Large intestine (tissue), 3 donors: ENCODE results near the gene HLX. TPM values are rescaled to one million over a fixed set of nuclear protein-coding genes. Genes with fewer than 3 reads are reported as not detected.

Experiments
- DNase-seq, 2 donors: peaks; one replicate each; pipeline versions ENCODE4 v3.0.0 to v3.0.0-alpha.2; 2013
- H3K27ac ChIP-seq: one replicate; pipeline ENCODE4 v1.5.1; 2013; ENCODE audit warnings: low read length
- H3K27me3 ChIP-seq: 2 replicates; pipeline ENCODE4 v1.6.1; 2013; ENCODE audit warnings: low read length; ENCODE audit not compliant: control insufficient read depth, insufficient read depth
- H3K36me3 ChIP-seq: 2 replicates; pipeline ENCODE4 v1.6.1; 2013; ENCODE audit warnings: low read length; ENCODE audit not compliant: control insufficient read depth, insufficient read depth
- H3K4me1 ChIP-seq: one replicate; pipeline ENCODE4 v1.6.1; 2013; ENCODE audit warnings: low read length; ENCODE audit not compliant: control insufficient read depth, insufficient read depth
- H3K4me3 ChIP-seq: one replicate; pipeline ENCODE4 v1.5.1; 2013; ENCODE audit warnings: low read length
- H3K9me3 ChIP-seq: one replicate; pipeline ENCODE4 v1.6.1; 2013; ENCODE audit warnings: mild to moderate bottlenecking, low read depth, low read length, moderate library complexity; ENCODE audit not compliant: control insufficient read depth
- WGBS: methylation state at CpG from one replicate; pipeline ENCODE4 v1.1.5; 2013; ENCODE audit warnings: low lambda C conversion rate; ENCODE audit not compliant: insufficient coverage; 5-methylcytosine and 5-hydroxymethylcytosine counted together
- polyA plus RNA-seq: library from polyadenylated mRNA; unstranded; fragments of 120-200 nt; gene quantifications from one replicate; pipeline ENCODE4 v1.2.1, GENCODE V29; 2013

Gene HLX
- polyA plus RNA-seq, 1 donor, result 15.9 TPM

- WGBS, result 90% methylated on average over 2 of the region's 2 CpGs
- Histone ChIP-seq H3K4me1 (peaks cover 13% of the 10 kb centered on the region), H3K27ac (no peak overlapping the region), H3K9me3 (peaks cover 3% of the 10 kb centered on the region), H3K4me3 (no peak overlapping the region), H3K36me3 (no peaks in the 10 kb centered on the region), H3K27me3 (peaks cover 28% of the 10 kb centered on the region)
- DNase-seq, result no peak
Measured at GRCh38 chr1:220873087-220873486, 6.2 kb upstream of the HLX start.

DNA sequence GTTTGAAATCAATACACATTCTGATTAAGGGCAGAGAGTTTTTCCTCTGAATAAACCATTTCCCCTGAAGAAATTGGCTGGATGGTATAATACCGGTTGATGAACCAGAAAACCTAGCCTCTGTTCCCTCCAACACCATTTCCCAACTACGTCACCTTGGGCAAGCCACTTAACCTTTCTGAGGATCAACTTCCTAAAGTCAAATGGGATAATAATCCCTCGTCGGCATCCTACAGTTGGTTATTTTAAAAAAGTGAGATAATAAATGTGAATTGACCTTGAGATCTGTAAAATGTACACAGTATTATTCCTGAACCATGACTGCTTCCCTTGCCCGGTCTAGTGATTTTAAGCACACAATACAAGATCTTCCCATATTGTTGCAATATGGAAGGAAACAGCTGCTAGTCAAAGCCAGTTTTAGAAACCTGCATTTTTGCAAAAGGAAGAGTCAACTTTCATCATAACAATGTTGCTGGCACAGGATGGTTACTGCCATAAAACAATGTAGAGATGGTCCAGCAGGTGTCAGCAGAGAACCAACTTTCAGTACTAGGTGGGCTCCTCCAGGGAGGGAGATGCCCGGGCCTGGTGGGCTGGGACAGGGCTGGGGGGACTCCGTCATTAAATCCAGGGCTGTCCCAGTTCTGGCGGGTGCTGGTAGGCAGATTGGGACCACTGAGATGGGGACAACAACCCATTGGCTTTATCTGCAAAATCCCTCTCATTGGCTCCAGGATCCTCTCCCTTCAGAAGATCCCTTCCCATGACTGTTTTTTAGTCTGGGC lies 5.2 kb upstream of the HLX start:
- no CpG with 5 or more reads among the region's 8 CpGs for WGBS
- Histone ChIP-seq H3K4me1 (peaks cover 21% of the 10 kb centered on the region), H3K27ac (peak overlapping the region; percentile 26)

GRCh38 chr1:220875260-220875659 lies 4.0 kb upstream of the HLX start:
- no peak overlapping the region for H3K27ac ChIP-seq
- H3K36me3 ChIP-seq, result no peaks in the 10 kb centered on the region
- H3K9me3 ChIP-seq, result peaks cover 9% of the 10 kb centered on the region
- H3K4me3 ChIP-seq, result no peak overlapping the region
- no CpG with 5 or more reads among the region's 1 CpG for WGBS
- H3K27me3 ChIP-seq, result peaks cover 47% of the 10 kb centered on the region
- DNase-seq, result no peak
- H3K4me1 ChIP-seq, result peaks cover 24% of the 10 kb centered on the region

More for the DNA sequence above, 5.2 kb upstream of the HLX start:
- Histone ChIP-seq H3K36me3 (no peaks in the 10 kb centered on the region), H3K4me3 (no peak overlapping the region), H3K9me3 (peaks cover 6% of the 10 kb centered on the region), H3K27me3 (peaks cover 38% of the 10 kb centered on the region)
- peak; percentile 31 to 39 for DNase-seq

DNA sequence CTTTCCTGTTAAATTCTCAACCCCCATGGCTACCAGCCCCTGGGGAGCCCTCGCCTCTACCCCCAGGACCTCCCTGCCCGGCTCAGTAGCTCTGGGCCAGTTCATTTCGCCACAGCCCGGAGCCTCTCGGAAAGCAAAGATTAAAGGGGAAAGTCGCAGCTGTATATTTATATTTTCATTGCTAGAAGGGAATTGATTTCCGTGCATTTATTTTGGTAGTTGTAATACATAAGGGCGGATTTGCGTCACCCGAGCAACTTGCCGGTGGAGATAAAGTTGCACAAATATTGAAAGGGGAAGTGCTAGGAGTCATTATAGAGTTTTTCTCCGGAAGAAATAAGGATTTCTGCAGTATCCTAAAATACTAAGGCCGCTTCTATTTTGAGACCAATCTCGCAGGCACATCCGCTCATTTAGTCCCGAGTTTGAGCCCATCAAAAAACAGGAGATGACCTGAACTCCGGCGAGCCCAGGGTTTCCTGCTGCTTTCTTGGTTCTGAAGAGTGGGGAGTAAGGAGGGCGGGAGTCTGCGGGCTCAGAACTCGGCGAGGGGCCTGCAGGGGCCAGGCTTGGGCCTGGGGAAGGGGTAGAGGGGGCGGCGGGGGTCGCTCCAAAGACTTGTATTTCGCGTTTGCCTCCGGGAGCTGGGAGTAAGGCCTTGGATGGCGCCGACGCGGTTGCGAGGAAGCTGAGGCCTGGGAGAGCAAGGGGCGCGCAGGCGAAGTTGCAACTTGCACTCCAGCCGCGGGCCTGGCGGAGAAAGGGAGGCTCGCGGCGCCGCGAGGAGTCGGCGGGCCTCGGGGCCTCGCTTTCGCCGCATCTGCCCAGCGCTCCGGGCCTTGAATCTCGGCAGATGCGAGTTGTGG lies 2.5 kb upstream of the HLX start:
- H3K36me3 ChIP-seq, result peaks cover under 1% of the 10 kb centered on the region
- WGBS, result 70% methylated on average over 3 of the region's 54 CpGs
- peak in 1 of 2 donors; percentile 31 for DNase-seq
- H3K27me3 ChIP-seq, result peaks cover 61% of the 10 kb centered on the region
- peak overlapping the region; percentile 82 for H3K27ac ChIP-seq
- peaks cover 12% of the 10 kb centered on the region for H3K9me3 ChIP-seq
- H3K4me1 ChIP-seq, result peaks cover 25% of the 10 kb centered on the region
- peak overlapping the region; percentile 24 for H3K4me3 ChIP-seq

DNA sequence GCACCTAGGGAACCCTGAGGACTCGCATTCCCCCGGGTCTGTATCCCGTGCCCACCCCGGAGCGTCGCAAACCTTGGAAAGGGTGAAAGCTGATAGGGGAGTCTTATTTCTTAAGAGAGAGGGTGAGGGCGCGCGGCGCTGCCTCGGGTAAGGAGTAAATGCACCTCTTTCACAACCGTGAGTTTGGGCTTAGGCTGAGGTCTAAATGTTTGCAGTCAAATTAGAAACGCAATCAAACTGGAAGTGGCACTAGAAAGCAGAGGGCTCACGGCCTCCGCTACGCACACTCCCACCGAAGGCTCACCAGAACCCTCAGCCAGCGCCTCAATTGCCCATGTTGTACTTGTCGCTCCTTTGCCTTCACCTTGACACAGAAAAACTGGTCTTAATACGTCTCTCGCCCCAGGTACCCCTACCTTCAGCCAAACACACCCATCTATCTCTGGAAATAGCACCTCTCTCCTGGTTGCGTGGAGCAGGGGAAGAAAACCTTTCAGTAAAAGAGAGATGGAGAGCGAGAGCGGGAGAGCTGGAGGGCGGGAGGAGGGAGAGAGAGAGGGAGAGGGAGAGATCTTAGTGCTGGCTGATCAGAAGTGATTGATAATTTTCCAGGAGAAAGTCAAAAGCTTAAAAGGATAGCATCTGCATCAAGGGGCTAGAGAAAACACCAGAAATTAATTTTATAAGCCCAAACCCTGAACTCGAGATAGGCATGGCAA lies 1.7 kb upstream of the HLX start:
- H3K4me1 ChIP-seq, result peaks cover 25% of the 10 kb centered on the region
- DNase-seq, result no peak
- 90% methylated on average over 3 of the region's 26 CpGs for WGBS

GRCh38 chr1:220878191-220879075 lies 810 bp upstream of the HLX start:
- peak overlapping the region; percentile 82 for H3K27ac ChIP-seq
- H3K9me3 ChIP-seq, result peaks cover 15% of the 10 kb centered on the region
- WGBS, result 54% methylated on average over 3 of the region's 42 CpGs
- peaks cover 75% of the 10 kb centered on the region for H3K27me3 ChIP-seq
- peaks cover 11% of the 10 kb centered on the region for H3K36me3 ChIP-seq
- DNase-seq, result peak in 1 of 2 donors; percentile 30
- peak overlapping the region; percentile 69 for H3K4me3 ChIP-seq
- peaks cover 28% of the 10 kb centered on the region for H3K4me1 ChIP-seq

More for the DNA sequence above, 1.7 kb upstream of the HLX start:
- H3K9me3 ChIP-seq, result peaks cover 15% of the 10 kb centered on the region
- H3K27me3 ChIP-seq, result peaks cover 69% of the 10 kb centered on the region
- peak overlapping the region; percentile 82 for H3K27ac ChIP-seq
- H3K36me3 ChIP-seq, result peaks cover 7% of the 10 kb centered on the region
- peak overlapping the region; percentile 24 for H3K4me3 ChIP-seq

GRCh38 chr1:220879509-220880361 lies 492 bp downstream of the HLX start:
- peak overlapping the region; percentile 78 for H3K27ac ChIP-seq
- peak overlapping the region; percentile 69 for H3K4me3 ChIP-seq
- H3K27me3 ChIP-seq, result peaks cover 86% of the 10 kb centered on the region
- no peak for DNase-seq
- H3K9me3 ChIP-seq, result peaks cover 20% of the 10 kb centered on the region
- peaks cover 30% of the 10 kb centered on the region for H3K4me1 ChIP-seq
- peaks cover 22% of the 10 kb centered on the region for H3K36me3 ChIP-seq
- WGBS, result no CpG with 5 or more reads among the region's 94 CpGs

- peaks cover 20% of the 10 kb centered on the region for H3K9me3 ChIP-seq
- H3K27ac ChIP-seq, result peak overlapping the region; percentile 78
- H3K36me3 ChIP-seq, result peaks cover 28% of the 10 kb centered on the region
- peaks cover 26% of the 10 kb centered on the region for H3K4me1 ChIP-seq
- H3K27me3 ChIP-seq, result peaks cover 91% of the 10 kb centered on the region
- WGBS, result 53% methylated on average over 3 of the region's 8 CpGs
- H3K4me3 ChIP-seq, result peak overlapping the region; percentile 69
- DNase-seq, result no peak
Measured at GRCh38 chr1:220880362-220880670, 1.1 kb downstream of the HLX start.
